Stimulated activated CD4-positive, alpha-beta T cell treated with anti-CD3 and anti-CD28 coated beads, TNF-alpha, amount 100 ng/mL, for 24 hours (primary cell): ENCODE measurements around the gene MACROD1.

Experiments
- DNase-seq, 3 experiments: peaks; one replicate each; pipeline ENCODE4 v3.0.0-alpha.2; 2020; ENCODE audit warnings: low read depth in 3 of 3

The MACROD1 gene

DNA sequence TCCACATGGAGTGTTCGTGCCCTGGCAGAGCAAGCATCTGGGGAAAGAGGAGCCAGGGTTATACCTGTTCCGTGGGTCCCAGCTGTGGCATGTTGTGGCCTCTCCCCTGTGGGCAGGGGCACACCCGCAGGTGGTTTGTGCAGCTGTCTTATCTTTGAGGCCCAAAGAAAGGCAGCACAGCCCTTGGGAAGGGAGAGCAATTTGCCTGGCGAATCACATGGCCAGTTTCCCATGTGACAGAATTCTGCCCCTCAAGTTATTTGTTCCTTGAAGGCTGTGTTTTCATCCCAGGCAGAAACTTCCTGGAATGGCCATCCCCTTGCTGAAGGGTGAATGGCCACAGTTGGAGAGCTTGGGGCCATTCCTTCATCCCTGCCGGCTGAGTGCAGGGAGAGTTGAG, 207.9 kb downstream of the MACROD1 start:
- DNase-seq, result no peak

GRCh38 chr11:63952570-63952969, 213.3 kb downstream of the MACROD1 start:
- DNase-seq, result no peak

GRCh38 chr11:63951779-63952536, 214.0 kb downstream of the MACROD1 start:
- peak in 1 of 3 experiments; percentile 15 for DNase-seq
